Activated CD4-positive, alpha-beta T cell treated with anti-CD3 and anti-CD28 coated beads, Interleukin-2, amount 50 U/mL, for 24 hours (primary cell): ENCODE measurements around the gene EEFSEC.

Source experiments
- DNase-seq, 2 donors: peaks; one replicate each; pipeline ENCODE4 v3.0.0-alpha.2; 2020; ENCODE audit warnings: low read depth in 1 of 2, low spot score in 1 of 2

The EEFSEC gene

DNA sequence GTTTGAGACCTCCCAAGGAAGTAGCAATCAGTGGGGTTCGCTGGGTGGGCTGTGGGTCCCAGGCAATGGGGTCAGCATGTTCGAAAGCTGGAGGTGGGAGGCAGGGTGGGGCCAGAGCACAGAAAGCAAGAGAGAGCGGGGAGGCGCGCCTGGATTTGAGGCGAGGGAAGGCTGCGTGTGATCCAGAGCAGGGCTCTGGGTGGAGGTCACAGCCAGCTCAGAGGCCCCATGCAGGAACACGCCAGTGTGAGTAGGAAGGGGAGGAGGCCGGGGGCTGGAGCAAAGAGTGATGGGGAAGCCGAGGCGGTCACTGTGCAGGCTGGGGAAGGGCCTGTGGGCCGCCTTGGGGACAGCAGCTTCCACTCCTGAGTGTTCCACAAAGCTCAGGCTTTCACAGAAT is 304.7 kb downstream of the EEFSEC start:
- DNase-seq: no peak
